Stimulated activated CD4-positive, alpha-beta T cell treated with anti-CD3 and anti-CD28 coated beads, Interleukin-12 subunit alpha, Interleukin-12 subunit beta, amount 100 ng/mL, for 4 hours (primary cell): ENCODE results near the gene PRAMEF1.
"Not testable (repeated sequence)": the region's sequence is repeated elsewhere in the genome, so short reads cannot be mapped to it uniquely, and the experiment has no call there.

Source experiments
- DNase-seq: peaks from one replicate; pipeline ENCODE4 v3.0.0-alpha.2; 2020

PRAMEF1 gene

GRCh38 chr1:12791097-12791496 lies at the start of gene PRAMEF1:
PRAMEF1 (plus strand) TSS chr1:12791397; CDS start chr1:12793228, 1,831 bp downstream.
- not testable (repeated sequence) for DNase-seq

- no peak for DNase-seq
Observed at GRCh38 chr1:12741946-12742345, 49.3 kb upstream of the PRAMEF1 start.

GRCh38 chr1:12745126-12745991 lies 45.8 kb upstream of the PRAMEF1 start:
- DNase-seq = no peak

- no peak for DNase-seq
Observed at GRCh38 chr1:12745992-12746323, 45.2 kb upstream of the PRAMEF1 start, which contains the start of gene CFAP107. CFAP107 (plus strand) TSS chr1:12746200; CDS start chr1:12746431, 231 bp downstream.

- DNase-seq = no peak
Observed at GRCh38 chr1:12748778-12749355, 42.3 kb upstream of the PRAMEF1 start.

- no peak for DNase-seq
Observed at GRCh38 chr1:12754738-12755137, 36.5 kb upstream of the PRAMEF1 start.

GRCh38 chr1:12756273-12756672 lies 34.9 kb upstream of the PRAMEF1 start:
- no peak for DNase-seq

GRCh38 chr1:12756768-12757413 lies 34.3 kb upstream of the PRAMEF1 start:
- no peak for DNase-seq

GRCh38 chr1:12757836-12758235 lies 33.4 kb upstream of the PRAMEF1 start:
- DNase-seq = no peak

GRCh38 chr1:12760256-12760795 lies 30.9 kb upstream of the PRAMEF1 start:
- DNase-seq = no peak

- no peak for DNase-seq
Observed at GRCh38 chr1:12761781-12762180, 29.4 kb upstream of the PRAMEF1 start.

GRCh38 chr1:12762766-12763165 lies 28.4 kb upstream of the PRAMEF1 start:
- no peak for DNase-seq

- no peak for DNase-seq
Observed at GRCh38 chr1:12763479-12763878, 27.7 kb upstream of the PRAMEF1 start.

- no peak for DNase-seq
Observed at GRCh38 chr1:12764016-12764415, 27.2 kb upstream of the PRAMEF1 start.

- DNase-seq = no peak
Observed at GRCh38 chr1:12769031-12769430, 22.2 kb upstream of the PRAMEF1 start.

- no peak for DNase-seq
Observed at GRCh38 chr1:12769976-12770505, 21.2 kb upstream of the PRAMEF1 start.

- no peak for DNase-seq
Observed at GRCh38 chr1:12770620-12771019, 20.6 kb upstream of the PRAMEF1 start.

GRCh38 chr1:12771186-12771585 lies 20.0 kb upstream of the PRAMEF1 start:
- no peak for DNase-seq

GRCh38 chr1:12772520-12772919 lies 18.7 kb upstream of the PRAMEF1 start:
- no peak for DNase-seq

- DNase-seq = no peak
Observed at GRCh38 chr1:12773438-12773837, 17.8 kb upstream of the PRAMEF1 start, which contains the start of gene PRAMEF12. PRAMEF12 (plus strand) TSS chr1:12773738; CDS start chr1:12774868, 1,130 bp downstream.

GRCh38 chr1:12774801-12775345 lies 16.3 kb upstream of the PRAMEF1 start:
- DNase-seq = no peak

GRCh38 chr1:12775443-12775842 lies 15.8 kb upstream of the PRAMEF1 start:
- no peak for DNase-seq
